GM12878 (cell line): ENCODE results near the gene ADAM19. TPM values are rescaled to one million over a fixed set of nuclear protein-coding genes. Genes with fewer than 3 reads are reported as not detected.

Experiments
- BCL11A ChIP-seq: IDR thresholded peaks from 2 replicates; pipeline ENCODE4 v1.6.1; 2011; ENCODE audit warnings: low read depth, low read length
- BCL3 ChIP-seq: IDR thresholded peaks from 2 replicates; pipeline ENCODE4 v1.6.1; 2011; ENCODE audit warnings: borderline replicate concordance, low read depth, mild to moderate bottlenecking, moderate library complexity, low read length; ENCODE audit not compliant: insufficient read depth, poor library complexity, severe bottlenecking
- CEBPB ChIP-seq, 2 experiments: fragments of 150-350 bp in 1 of 2; IDR thresholded peaks; 2 replicates each; pipeline ENCODE4 v1.6.1; 2012 to 2014; ENCODE audit warnings: low read depth in 2 of 2, low read length in 2 of 2, borderline replicate concordance in 1 of 2, inconsistent platforms in 1 of 2
- ETV6 ChIP-seq, 2 experiments: fragments of 450-650 bp in 1 of 2; IDR thresholded peaks in 1 of 2; conservative IDR thresholded peaks in 1 of 2; 2 replicates each; pipeline ENCODE4 v1.6.1; 2014; ENCODE audit warnings: antibody characterized with exemption in 1 of 2, borderline replicate concordance in 1 of 2, low read depth in 1 of 2, mild to moderate bottlenecking in 1 of 2, moderate library complexity in 1 of 2
- GABPA ChIP-seq: IDR thresholded peaks from 2 replicates; pipeline ENCODE4 v1.6.1; 2014; ENCODE audit warnings: antibody characterized with exemption, low read depth, mild to moderate bottlenecking, inconsistent platforms
- KAT2A ChIP-seq: conservative IDR thresholded peaks from 2 replicates; pipeline ENCODE4 v1.6.1; 2011; ENCODE audit warnings: low read depth, low read length; ENCODE audit not compliant: control insufficient read depth
- MEF2B ChIP-seq: fragments of 450-650 bp; IDR thresholded peaks from 2 replicates; pipeline ENCODE4 v1.6.1; 2018; ENCODE audit warnings: mild to moderate bottlenecking, moderate library complexity; ENCODE audit not compliant: partially characterized antibody, poor library complexity, severe bottlenecking
- NBN ChIP-seq: fragments of 450-650 bp; IDR thresholded peaks from 2 replicates; pipeline ENCODE4 v1.6.1; 2016
- PML ChIP-seq: IDR thresholded peaks from 2 replicates; pipeline ENCODE4 v1.6.1; 2012; ENCODE audit warnings: low read length, inconsistent platforms
- RFX5 ChIP-seq: IDR thresholded peaks from 2 replicates; pipeline ENCODE4 v1.6.1; 2011; ENCODE audit warnings: low read depth, low read length, improper control_type of control experiment
- SIN3A ChIP-seq: IDR thresholded peaks from 2 replicates; pipeline ENCODE4 v1.6.1; 2012; ENCODE audit warnings: low read depth, low read length, improper control_type of control experiment
- TAF1 ChIP-seq: IDR thresholded peaks from 2 replicates; pipeline ENCODE4 v1.6.1; 2011; ENCODE audit warnings: mild to moderate bottlenecking, low read depth, low read length, borderline replicate concordance
- TCF3 ChIP-seq: IDR thresholded peaks from 2 replicates; pipeline ENCODE4 v1.6.1; 2012; ENCODE audit warnings: low read depth, mild to moderate bottlenecking, low read length, borderline replicate concordance; ENCODE audit not compliant: insufficient read depth
- ZBED1 ChIP-seq: IDR thresholded peaks from 2 replicates; pipeline ENCODE4 v1.6.1; 2016; ENCODE audit warnings: borderline replicate concordance
- ZBTB33 ChIP-seq: fragments of 450-650 bp; IDR thresholded peaks from 2 replicates; pipeline ENCODE4 v1.6.1; 2017; ENCODE audit warnings: mild to moderate bottlenecking
- polyA plus RNA-seq, 11 experiments: library from polyadenylated mRNA; depleted of rRNA in 4 of 11; unstranded in 6 of 11; stranded (reverse) in 5 of 11; fragments of >200 nt; fragmentation: Nextera tagmentation in 4 of 11; fragmentation: Illumina TruSeq in 1 of 11; extraction: Ambion mirVana in 4 of 11; extraction: Trizol in 1 of 11; gene quantifications; 1 replicate in 1 of 11; 2 replicates in 10 of 11; pipeline versions ENCODE4 v1.2.1 to v1.2.3, GENCODE V29; 2011 to 2016; ENCODE audit warnings: inconsistent platforms in 2 of 11, missing spikeins in 2 of 11, low read depth in 1 of 11
- total RNA-seq, 4 experiments: library from RNA; depleted of rRNA in 3 of 4; stranded (reverse); fragments of >200 nt in 3 of 4; fragmentation: Illumina TruSeq in 1 of 4; extraction: Trizol in 1 of 4; gene quantifications; 2 replicates each; pipeline versions ENCODE4 v1.2.1 to v1.2.3, GENCODE V29; 2013 to 2021
- TF ChIP-seq, protein P1 (sequence below): fragments of 450-650 bp; IDR thresholded peaks from 2 replicates; pipeline ENCODE4 v1.6.1; 2017; ENCODE audit warnings: low read depth, mild to moderate bottlenecking, moderate library complexity
- TF ChIP-seq, protein P2 (sequence below): fragments of 450-650 bp; IDR thresholded peaks from 2 replicates; pipeline ENCODE4 v1.6.1; 2018; ENCODE audit warnings: borderline replicate concordance, mild to moderate bottlenecking; ENCODE audit not compliant: partially characterized antibody

The ADAM19 gene
- total and polyA plus RNA-seq, 10 of the 15 experiments (the other 5 are each of a cell fraction or from before 2014, with no cell fraction given): 16.0 to 92.8 (median 44.7) TPM

- TF ChIP-seq ETV6 (conservative IDR thresholded peaks at IDR 0.05 in 1 of 2, IDR thresholded peaks at IDR 0.05 in 1 of 2; ENCODE audit: borderline replicate concordance in 1 of 2, low read depth in 1 of 2) (peak in 1 of 2 experiments; percentile 99; a peak in 2 of 4 replicates), ZBTB33 (no peak), BCL11A (peak; percentile 88; the same call in 1 of the 2 replicates), BCL3 (peak; percentile 69), GABPA (peak; percentile 73), RFX5 (no peak), KAT2A (no peak), TCF3 (no peak), NBN (0 out of 2 replicates have a peak, but pooled peaks have one; percentile 14), MEF2B (no peak), SIN3A (no peak), CEBPB (IDR thresholded peaks at IDR 0.05; ENCODE audit: borderline replicate concordance in 1 of 2, low read depth in 2 of 2, low read length in 2 of 2) (peak in 1 of 2 experiments; percentile 82; a peak in 1 of 4 replicates), PML (peak; percentile 76; the same call in 1 of the 2 replicates), ZBED1 (peak; percentile 93), TAF1 (no peak)
- TF ChIP-seq, protein P1, sequence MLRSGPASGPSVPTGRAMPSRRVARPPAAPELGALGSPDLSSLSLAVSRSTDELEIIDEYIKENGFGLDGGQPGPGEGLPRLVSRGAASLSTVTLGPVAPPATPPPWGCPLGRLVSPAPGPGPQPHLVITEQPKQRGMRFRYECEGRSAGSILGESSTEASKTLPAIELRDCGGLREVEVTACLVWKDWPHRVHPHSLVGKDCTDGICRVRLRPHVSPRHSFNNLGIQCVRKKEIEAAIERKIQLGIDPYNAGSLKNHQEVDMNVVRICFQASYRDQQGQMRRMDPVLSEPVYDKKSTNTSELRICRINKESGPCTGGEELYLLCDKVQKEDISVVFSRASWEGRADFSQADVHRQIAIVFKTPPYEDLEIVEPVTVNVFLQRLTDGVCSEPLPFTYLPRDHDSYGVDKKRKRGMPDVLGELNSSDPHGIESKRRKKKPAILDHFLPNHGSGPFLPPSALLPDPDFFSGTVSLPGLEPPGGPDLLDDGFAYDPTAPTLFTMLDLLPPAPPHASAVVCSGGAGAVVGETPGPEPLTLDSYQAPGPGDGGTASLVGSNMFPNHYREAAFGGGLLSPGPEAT: peak; percentile 83
- TF ChIP-seq, protein P2, sequence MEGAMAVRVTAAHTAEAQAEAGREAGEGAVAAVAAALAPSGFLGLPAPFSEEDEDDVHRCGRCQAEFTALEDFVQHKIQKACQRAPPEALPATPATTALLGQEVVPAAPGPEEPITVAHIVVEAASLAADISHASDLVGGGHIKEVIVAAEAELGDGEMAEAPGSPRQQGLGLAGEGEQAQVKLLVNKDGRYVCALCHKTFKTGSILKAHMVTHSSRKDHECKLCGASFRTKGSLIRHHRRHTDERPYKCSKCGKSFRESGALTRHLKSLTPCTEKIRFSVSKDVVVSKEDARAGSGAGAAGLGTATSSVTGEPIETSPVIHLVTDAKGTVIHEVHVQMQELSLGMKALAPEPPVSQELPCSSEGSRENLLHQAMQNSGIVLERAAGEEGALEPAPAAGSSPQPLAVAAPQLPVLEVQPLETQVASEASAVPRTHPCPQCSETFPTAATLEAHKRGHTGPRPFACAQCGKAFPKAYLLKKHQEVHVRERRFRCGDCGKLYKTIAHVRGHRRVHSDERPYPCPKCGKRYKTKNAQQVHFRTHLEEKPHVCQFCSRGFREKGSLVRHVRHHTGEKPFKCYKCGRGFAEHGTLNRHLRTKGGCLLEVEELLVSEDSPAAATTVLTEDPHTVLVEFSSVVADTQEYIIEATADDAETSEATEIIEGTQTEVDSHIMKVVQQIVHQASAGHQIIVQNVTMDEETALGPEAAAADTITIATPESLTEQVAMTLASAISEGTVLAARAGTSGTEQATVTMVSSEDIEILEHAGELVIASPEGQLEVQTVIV: no peak
These were observed 28.0 kb upstream of the ADAM19 start (continued) for GRCh38 chr5:157603333-157604190.
